NCI-H524 treated with DMSO at 0.1 percent for 48 hours (cell line): ENCODE results near the gene NR1D1.

Experiments used
- DNase-seq: peaks from one replicate; lab custom pipeline; 2025; lab: John Stamatoyannopoulos, UW

Gene NR1D1

GRCh38 chr17:40062329-40063186, 37.8 kb downstream of the NR1D1 start, which contains the start of gene THRA:
TSS of gene THRA (plus strand) at chr17:40062965. CDS start at chr17:40074489, 11,524 bp downstream.
- DNase-seq: no peak

- no peak for DNase-seq
Observed at GRCh38 chr17:40061609-40062038, 38.8 kb downstream of the NR1D1 start.

- no peak for DNase-seq
Observed at GRCh38 chr17:40060887-40061608, 39.3 kb downstream of the NR1D1 start.

DNA sequence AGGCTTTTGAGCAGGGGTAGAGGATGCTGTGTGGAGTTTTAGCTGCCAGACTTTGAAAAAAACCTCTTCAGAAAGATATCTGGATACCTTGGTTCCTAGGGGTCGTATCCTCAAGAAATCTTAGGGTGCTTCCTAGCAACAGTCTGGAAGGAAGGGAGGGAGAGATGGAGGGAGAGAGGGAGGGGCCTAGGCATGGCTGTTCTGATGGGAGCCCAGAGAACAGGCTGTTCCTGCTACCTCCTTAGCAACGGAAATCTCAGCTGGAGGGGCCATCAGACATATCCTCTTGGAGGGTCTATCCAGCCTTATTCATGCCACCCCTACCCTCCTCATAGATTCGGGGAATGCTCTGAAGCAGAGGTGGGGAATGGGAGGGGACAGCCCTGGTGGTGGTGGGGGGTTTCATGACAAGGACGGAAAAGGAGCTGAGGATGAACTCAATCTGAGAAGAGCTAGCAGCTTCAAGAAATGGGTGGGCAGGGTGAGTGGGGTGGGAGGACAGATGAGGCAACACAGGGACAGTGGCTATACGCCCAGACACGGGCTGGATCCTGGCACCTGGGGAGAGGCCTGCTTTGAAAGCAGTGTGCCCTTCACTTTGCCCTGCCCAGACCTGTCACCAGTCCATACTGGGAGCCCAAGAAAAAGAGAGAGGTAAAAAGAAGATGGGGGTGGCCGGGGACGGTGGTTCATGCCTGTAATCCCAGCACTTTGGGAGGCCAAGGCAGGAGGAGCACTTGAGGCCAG, 40.5 kb downstream of the NR1D1 start:
- no peak for DNase-seq

DNA sequence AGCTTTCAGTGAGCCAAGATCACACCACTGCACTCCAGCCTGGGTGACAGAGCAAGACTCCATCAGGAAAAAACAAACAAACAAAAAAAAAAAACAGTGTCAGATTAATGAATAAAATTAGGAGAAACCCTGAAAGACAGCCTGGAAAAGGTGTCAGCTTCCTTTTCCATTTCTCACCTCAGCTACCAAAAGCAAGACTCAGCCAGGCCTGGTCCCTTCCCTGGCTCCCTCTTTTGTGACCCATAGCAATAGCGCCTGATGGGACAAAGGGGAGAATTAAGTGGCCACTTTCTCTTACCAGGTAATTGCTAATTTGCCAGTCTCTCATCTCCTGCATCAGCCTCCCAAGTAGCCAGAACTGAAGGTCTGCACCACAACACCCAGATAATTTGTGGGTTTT, 41.5 kb downstream of the NR1D1 start:
- no peak for DNase-seq

- no peak for DNase-seq
Observed at GRCh38 chr17:40058186-40058784, 42.1 kb downstream of the NR1D1 start.

DNA sequence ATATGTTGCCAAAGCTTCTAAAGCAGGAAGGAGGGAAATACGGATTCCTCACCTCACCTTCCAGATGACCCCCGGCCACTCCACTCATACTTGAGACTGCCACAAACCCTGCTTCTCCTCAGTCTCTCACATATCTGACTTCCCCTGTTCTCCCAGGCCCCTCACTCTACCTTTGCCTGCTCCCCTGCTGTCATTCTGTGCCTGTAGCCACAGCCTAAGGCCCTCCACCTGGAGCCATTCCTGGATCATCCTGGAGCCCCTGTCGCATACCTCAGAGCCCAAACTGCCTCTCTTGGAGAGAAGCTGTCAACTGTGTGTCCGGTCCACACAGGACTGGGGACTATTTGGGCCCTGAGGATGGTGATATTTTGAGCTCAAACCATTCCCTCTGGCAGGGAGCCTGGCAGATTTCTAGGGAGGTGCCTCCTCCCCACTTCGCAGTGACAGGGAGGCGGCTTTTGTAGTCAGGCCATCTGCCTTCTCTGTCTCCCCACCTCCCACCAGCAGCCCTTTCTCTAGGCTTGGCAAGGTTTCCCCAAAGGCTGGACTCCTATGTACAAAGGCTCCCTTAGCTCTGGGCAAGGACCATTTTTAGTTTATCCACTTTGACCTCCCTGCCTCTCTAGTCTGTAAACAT, 43.9 kb downstream of the NR1D1 start:
- DNase-seq: no peak
